ENCODE data around the gene FAM228B. TPM values are rescaled to one million over a fixed set of nuclear protein-coding genes. Genes with fewer than 3 reads are reported as not detected.

Gene FAM228B
- total and polyA plus RNA-seq, 12 donors, result 4.7 to 76.4 (median 27.3) TPM

GRCh38 chr2:24211408-24211807 is 88.1 kb downstream of the FAM228B start:
- Histone ChIP-seq H3K4me3 (no peak overlapping the region), H3K27ac (no peak overlapping the region), H3K9me3 (no peaks in the 10 kb centered on the region), H3K36me3 (peaks cover 5 to 100% (median 62%) of the 10 kb centered on the region in 9 donors), H3K4me1 (no peaks in the 10 kb centered on the region), H3K27me3 (no peaks in the 10 kb centered on the region)
- intact Hi-C loops (cut with DNase I), result no loop called here
- DNase-seq (no peak), ATAC-seq (no peak)
- no peak for TF ChIP-seq CTCF (IDR thresholded peaks at IDR 0.05)
- WGBS, 2 donors, result 75 to 85% methylated on average over 7 of the region's 7 CpGs

DNA sequence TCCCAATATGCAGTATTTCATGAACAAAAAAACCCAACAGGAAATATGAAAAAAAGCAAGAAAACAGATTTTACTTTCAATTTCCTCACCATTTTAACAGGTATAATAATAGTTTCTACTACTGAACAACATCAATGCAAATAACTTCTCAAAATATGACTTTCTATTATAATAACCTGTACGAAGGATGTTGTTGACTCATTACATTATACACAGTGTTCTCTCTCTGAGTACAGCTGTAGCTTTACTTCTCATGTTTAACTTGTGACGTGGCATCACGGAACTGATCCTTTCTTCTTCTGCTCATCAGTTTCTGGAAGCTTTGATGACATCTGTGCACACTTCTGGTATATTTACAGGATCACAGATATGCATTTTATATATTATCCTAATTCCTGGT is 91.6 kb downstream of the FAM228B start:
- DNase-seq (no peak), ATAC-seq (no peak)
- H3K9me3 ChIP-seq, result no peaks in the 10 kb centered on the region
- H3K4me3 ChIP-seq, result no peak overlapping the region
- intact Hi-C loops (cut with DNase I), result no loop called here
- WGBS, 2 donors, result 93 to 95% methylated on average over 3 of the region's 3 CpGs
- H3K4me1 ChIP-seq, result no peaks in the 10 kb centered on the region
- no peaks in the 10 kb centered on the region for H3K27me3 ChIP-seq
- no peak overlapping the region for H3K27ac ChIP-seq
- H3K36me3 ChIP-seq, result peaks cover 0 to 100% (median 64%) of the 10 kb centered on the region in 9 donors
- no peak for TF ChIP-seq CTCF (IDR thresholded peaks at IDR 0.05)

Other genes with a start within 250 kb of the FAM228B start
- 10 to 100 TPM in 2 of 10 donors, 1 to 10 TPM in 8; 6.2 to 11.8 (median 8.8) TPM for gene ATAD2B, start 196.3 kb upstream of the FAM228B start, total RNA-seq
- gene ATAD2B, start 196.3 kb upstream of the FAM228B start, polyA plus RNA-seq, result 1 to 10 TPM; 2.2 to 5.9 TPM
- 10 to 100 TPM; 18.8 to 23.8 (median 19.8) TPM for gene UBXN2A, start 183.0 kb upstream of the FAM228B start, total RNA-seq
- 1 to 10 TPM; 7.9 to 8.1 TPM for gene UBXN2A, start 183.0 kb upstream of the FAM228B start, polyA plus RNA-seq
- under 1 TPM in 4 of 10 donors, not detected in 6; 0.19 to 0.66 (median 0.41) TPM for gene MFSD2B, start 113.4 kb upstream of the FAM228B start, total RNA-seq
- gene MFSD2B, start 113.4 kb upstream of the FAM228B start, polyA plus RNA-seq, result under 1 TPM; 0.07 to 0.20 TPM
- 10 to 100 TPM in 1 of 10 donors, 1 to 10 TPM in 9; 4.8 to 10.1 (median 6.2) TPM for gene WDCP, start 76.1 kb upstream of the FAM228B start, total RNA-seq
- gene WDCP, start 76.1 kb upstream of the FAM228B start, polyA plus RNA-seq, result 1 to 10 TPM; 1.8 to 2.8 TPM
- 1 to 10 TPM in 8 of 10 donors, under 1 TPM in 1, not detected in 1; 0.61 to 2.8 (median 1.7) TPM for gene FKBP1B, start 73.7 kb upstream of the FAM228B start, total RNA-seq
- gene FKBP1B, start 73.7 kb upstream of the FAM228B start, polyA plus RNA-seq, result 1 to 10 TPM; 3.4 to 6.3 TPM
- 10 to 100 TPM; 52.9 to 64.6 (median 57.4) TPM for gene SF3B6, start 47.1 kb upstream of the FAM228B start, total RNA-seq
- gene SF3B6, start 47.1 kb upstream of the FAM228B start, polyA plus RNA-seq, result 10 to 100 TPM; 29.2 to 81.7 TPM
- 10 to 100 TPM in 6 of 10 donors, 1 to 10 TPM in 4; 8.7 to 18.3 (median 12.3) TPM for gene TP53I3, start 38.6 kb upstream of the FAM228B start, total RNA-seq
- 10 to 100 TPM; 16.4 to 17.2 TPM for gene TP53I3, start 38.6 kb upstream of the FAM228B start, polyA plus RNA-seq
- 1 to 10 TPM in 2 of 10 donors, under 1 TPM in 6, not detected in 2; 0.35 to 1.6 (median 0.78) TPM for gene PFN4, start 135 bp upstream of the FAM228B start, total RNA-seq
- 1 to 10 TPM in 1 of 2 donors, under 1 TPM in 1; 0.28 to 2.3 TPM for gene PFN4, start 135 bp upstream of the FAM228B start, polyA plus RNA-seq
- 1 to 10 TPM in 2 of 10 donors, under 1 TPM in 7, not detected in 1; 0.25 to 4.1 (median 0.41) TPM for gene FAM228A, start 51.6 kb downstream of the FAM228B start, total RNA-seq
- 1 to 10 TPM in 1 of 2 donors, under 1 TPM in 1; 0.29 to 1.3 TPM for gene FAM228A, start 51.6 kb downstream of the FAM228B start, polyA plus RNA-seq
- 10 to 100 TPM; 32.1 to 49.8 (median 38.2) TPM for gene ITSN2, start 237.1 kb downstream of the FAM228B start, total RNA-seq
- gene ITSN2, start 237.1 kb downstream of the FAM228B start, polyA plus RNA-seq, result 10 to 100 TPM; 16.8 to 42.1 TPM